H1 (cell line): ENCODE measurements around the gene ACCS. TPM values are rescaled to one million over a fixed set of nuclear protein-coding genes. Genes with fewer than 3 reads are reported as not detected.
A peak's percentile ranks its signal among the peaks of the same experiment; 100 is the strongest.

Experiments used
- BCL11A ChIP-seq, 2 experiments: IDR thresholded peaks; one replicate each; pipeline ENCODE4 v1.6.1; 2011; ENCODE audit warnings: low read depth in 2 of 2, low read length in 2 of 2, mild to moderate bottlenecking in 2 of 2
- CBX5 ChIP-seq: fragments of 300-800, 300-1000 bp; sonication (generic); IDR thresholded peaks from 2 replicates; pipeline ENCODE4 v1.7.1; 2016; ENCODE audit warnings: antibody characterized with exemption, low read length, low read depth
- CEBPB ChIP-seq: IDR thresholded peaks from 2 replicates; pipeline ENCODE4 v1.6.1; 2012; ENCODE audit warnings: low read depth, low read length
- CHD1 ChIP-seq: IDR thresholded peaks from 2 replicates; pipeline ENCODE4 v1.6.1; 2012; ENCODE audit warnings: low read depth, low read length, improper control_type of control experiment
- CTBP2 ChIP-seq: IDR thresholded peaks from 2 replicates; pipeline ENCODE4 v1.7.0; 2011; ENCODE audit warnings: borderline replicate concordance, mild to moderate bottlenecking, moderate library complexity, mixed read lengths, low read length; ENCODE audit not compliant: insufficient read depth, insufficient read length
- JUND ChIP-seq: IDR thresholded peaks from 2 replicates; pipeline ENCODE4 v1.6.1; 2011; ENCODE audit warnings: mild to moderate bottlenecking, improper control_type of control experiment, low read length
- PHF8 ChIP-seq: fragments of 200-600 bp; sonication (generic); conservative IDR thresholded peaks from 2 replicates; pipeline ENCODE4 v1.7.1; 2012; ENCODE audit warnings: low read depth, mild to moderate bottlenecking, inconsistent platforms, low read length, moderate library complexity
- RBBP5 ChIP-seq: IDR thresholded peaks from 2 replicates; pipeline ENCODE4 v1.7.1; 2012; ENCODE audit warnings: low read depth, mild to moderate bottlenecking, inconsistent platforms, low read length, moderate library complexity, borderline replicate concordance
- RFX5 ChIP-seq: IDR thresholded peaks from 2 replicates; pipeline ENCODE4 v1.6.1; 2011; ENCODE audit warnings: low read depth, low read length, improper control_type of control experiment, borderline replicate concordance
- SIN3A ChIP-seq, 2 experiments: IDR thresholded peaks in 1 of 2; conservative IDR thresholded peaks in 1 of 2; 2 replicates each; pipeline ENCODE4 v1.6.1; 2011 to 2012; ENCODE audit warnings: low read length in 2 of 2, improper control_type of control experiment in 1 of 2, low read depth in 1 of 2, mild to moderate bottlenecking in 1 of 2
- SIRT6 ChIP-seq: IDR thresholded peaks from one replicate; pipeline ENCODE4 v1.7.1; 2012; ENCODE audit warnings: low read length, inconsistent platforms
- TEAD4 ChIP-seq: IDR thresholded peaks from 2 replicates; pipeline ENCODE4 v1.6.1; 2012; ENCODE audit warnings: low read depth, low read length, inconsistent platforms, mixed read lengths
- polyA plus RNA-seq, 7 experiments: library from polyadenylated mRNA; depleted of rRNA in 3 of 7; stranded (reverse) in 5 of 7; unstranded in 2 of 7; fragments of >200 nt in 5 of 7; fragments of 200-250 nt in 2 of 7; gene quantifications; 1 replicate in 5 of 7; 2 replicates in 1 of 7; 4 replicates in 1 of 7; pipeline versions ENCODE4 v1.2.1 to v1.2.3, GENCODE V29; 2011 to 2013; ENCODE audit warnings: missing spikeins in 2 of 7, mixed read lengths in 2 of 7
- total RNA-seq: library from RNA; stranded (reverse); fragmentation: NEBNext Ultra II Directional; extraction: Animal tissue kit (Norgen Biotek cat#: 25700); gene quantifications from 2 replicates; pipeline ENCODE4 v1.2.1, GENCODE V29; 2021
- TF ChIP-seq, protein P1 (sequence below): IDR thresholded peaks from 2 replicates; pipeline ENCODE4 v1.6.1; 2011; ENCODE audit warnings: low read depth, mild to moderate bottlenecking, low read length; ENCODE audit not compliant: insufficient read depth
- TF ChIP-seq, protein P2 (sequence below): IDR thresholded peaks from 2 replicates; pipeline ENCODE4 v1.6.1; 2012; ENCODE audit warnings: low read length, inconsistent platforms
- TF ChIP-seq, protein P3 (sequence below): IDR thresholded peaks from 2 replicates; pipeline ENCODE4 v1.6.1; 2011; ENCODE audit warnings: low read length, improper control_type of control experiment

Gene ACCS
- total and polyA plus RNA-seq, 2 of the 8 experiments (the other 6 are each of a cell fraction or from before 2014, with no cell fraction given) = 6.0 to 8.0 TPM

DNA sequence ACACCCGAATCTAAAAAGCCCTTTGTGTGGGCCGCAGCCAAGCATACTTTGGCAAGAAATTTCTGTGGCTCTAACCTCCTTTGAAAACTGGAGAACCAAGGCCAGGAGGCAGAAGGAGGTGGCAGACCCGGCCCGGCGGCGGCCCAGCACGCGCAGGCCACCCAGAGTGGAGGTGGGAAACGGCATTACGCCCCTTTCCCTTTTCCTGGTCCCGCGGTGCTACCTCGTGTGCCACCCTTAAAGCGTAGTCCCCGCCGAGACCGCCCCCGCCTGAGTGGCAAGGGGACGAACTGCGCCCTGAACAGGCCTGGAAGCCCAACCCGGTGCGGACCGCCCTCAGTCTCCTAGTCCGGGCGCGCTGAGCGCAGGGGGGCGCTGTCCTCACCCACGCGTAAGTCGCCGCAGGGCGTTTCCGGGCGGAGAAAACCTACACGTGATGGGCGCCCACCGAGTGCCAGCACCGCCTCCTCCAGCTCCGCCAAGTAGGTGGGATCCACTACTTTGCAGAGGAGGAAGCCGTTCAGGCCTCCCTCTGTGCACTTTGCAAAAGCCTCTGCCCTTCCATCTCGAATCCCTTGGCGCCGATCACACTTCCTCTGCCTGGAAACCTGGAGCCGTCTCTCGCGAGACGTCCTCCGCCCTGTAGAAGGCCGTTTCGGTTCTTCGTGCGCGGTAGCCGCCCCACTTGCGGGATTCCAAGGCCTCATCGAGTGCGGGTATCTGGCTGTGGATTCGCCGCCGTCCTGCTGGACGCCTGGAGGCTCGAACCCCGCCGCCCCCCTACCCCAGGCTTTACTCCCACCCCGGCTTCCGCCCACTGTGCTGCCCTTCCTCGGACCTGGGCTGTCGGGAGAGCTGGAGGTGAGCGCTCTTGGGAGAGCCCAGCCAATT lies at the start of gene ACCS (continued):
- TF ChIP-seq, protein P1, sequence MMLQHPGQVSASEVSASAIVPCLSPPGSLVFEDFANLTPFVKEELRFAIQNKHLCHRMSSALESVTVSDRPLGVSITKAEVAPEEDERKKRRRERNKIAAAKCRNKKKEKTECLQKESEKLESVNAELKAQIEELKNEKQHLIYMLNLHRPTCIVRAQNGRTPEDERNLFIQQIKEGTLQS = peak; percentile 68; the same call in 1 of the 2 replicates
- no peak for TF ChIP-seq SIRT6
- TF ChIP-seq RFX5 = no peak
- TF ChIP-seq, protein P2, sequence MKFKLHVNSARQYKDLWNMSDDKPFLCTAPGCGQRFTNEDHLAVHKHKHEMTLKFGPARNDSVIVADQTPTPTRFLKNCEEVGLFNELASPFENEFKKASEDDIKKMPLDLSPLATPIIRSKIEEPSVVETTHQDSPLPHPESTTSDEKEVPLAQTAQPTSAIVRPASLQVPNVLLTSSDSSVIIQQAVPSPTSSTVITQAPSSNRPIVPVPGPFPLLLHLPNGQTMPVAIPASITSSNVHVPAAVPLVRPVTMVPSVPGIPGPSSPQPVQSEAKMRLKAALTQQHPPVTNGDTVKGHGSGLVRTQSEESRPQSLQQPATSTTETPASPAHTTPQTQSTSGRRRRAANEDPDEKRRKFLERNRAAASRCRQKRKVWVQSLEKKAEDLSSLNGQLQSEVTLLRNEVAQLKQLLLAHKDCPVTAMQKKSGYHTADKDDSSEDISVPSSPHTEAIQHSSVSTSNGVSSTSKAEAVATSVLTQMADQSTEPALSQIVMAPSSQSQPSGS = peak; percentile 12; the same call in 1 of the 2 replicates
- TF ChIP-seq PHF8 = peak; percentile 45; the same call in 1 of the 2 replicates
- no peak for TF ChIP-seq TEAD4
- no peak for TF ChIP-seq CBX5
- TF ChIP-seq SIN3A (conservative IDR thresholded peaks at IDR 0.05 in 1 of 2, IDR thresholded peaks at IDR 0.05 in 1 of 2; ENCODE audit: low read depth in 1 of 2, low read length in 2 of 2) = peak in 1 of 2 experiments; percentile 60; a peak in 1 of 4 replicates
- no peak for TF ChIP-seq CHD1
- no peak for TF ChIP-seq JUND
- TF ChIP-seq BCL11A (IDR thresholded peaks at IDR 0.05; ENCODE audit: low read depth in 2 of 2, low read length in 2 of 2) = no peak
- TF ChIP-seq, protein P3, sequence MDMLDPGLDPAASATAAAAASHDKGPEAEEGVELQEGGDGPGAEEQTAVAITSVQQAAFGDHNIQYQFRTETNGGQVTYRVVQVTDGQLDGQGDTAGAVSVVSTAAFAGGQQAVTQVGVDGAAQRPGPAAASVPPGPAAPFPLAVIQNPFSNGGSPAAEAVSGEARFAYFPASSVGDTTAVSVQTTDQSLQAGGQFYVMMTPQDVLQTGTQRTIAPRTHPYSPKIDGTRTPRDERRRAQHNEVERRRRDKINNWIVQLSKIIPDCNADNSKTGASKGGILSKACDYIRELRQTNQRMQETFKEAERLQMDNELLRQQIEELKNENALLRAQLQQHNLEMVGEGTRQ = peak; percentile 75
- peak; percentile 43 for TF ChIP-seq CTBP2
- peak; percentile 62; the same call in 1 of the 2 replicates for TF ChIP-seq RBBP5
- no peak for TF ChIP-seq CEBPB
